ENCODE measurements around the gene MIEF1. TPM values are rescaled to one million over a fixed set of nuclear protein-coding genes. Genes with fewer than 3 reads are reported as not detected.
A peak's percentile ranks its signal among the peaks of the same experiment; 100 is the strongest.

MIEF1 gene
- total RNA-seq, 2 experiments from 2014 or later = 19.8 to 20.4 TPM

- Mint-ChIP-seq H3K27me3 (no peaks in the 10 kb centered on the region), H3K4me3 (no peak overlapping the region), H3K27ac (no peak overlapping the region), H3K9me3 (no peaks in the 10 kb centered on the region), H3K36me3 (ENCODE audit: low read depth) (no peaks in the 10 kb centered on the region), H3K4me1 (ENCODE audit: low read depth) (peaks cover 18% of the 10 kb centered on the region)
- Histone ChIP-seq H3K27ac (ENCODE audit: low read depth in 1 of 2, low read length in 2 of 2) (no peak overlapping the region), H3K4me1 (ENCODE audit: insufficient read depth, low read length) (peaks cover 21% of the 10 kb centered on the region), H3K36me3 (ENCODE audit: insufficient read depth, low read length) (no peaks in the 10 kb centered on the region), H3K9me3 (ENCODE audit: control insufficient read depth in 1 of 2, insufficient read depth in 1 of 2, low read length in 2 of 2) (no peaks in the 10 kb centered on the region), H3K4me3 (ENCODE audit: low read length) (no peak overlapping the region), H3K27me3 (ENCODE audit: control insufficient read depth in 1 of 2, insufficient read depth in 2 of 2, low read length in 2 of 2) (no peaks in the 10 kb centered on the region)
- peak; percentile 21 for ATAC-seq (ENCODE audit: poor library complexity)
- intact Hi-C loops (cut with DNase I, micrococcal nuclease) = no loop called here
- ChIA-PET POLR2A (no interaction called here), CTCF (no interaction called here)
- no peak for TF ChIP-seq CTCF (IDR thresholded peaks at IDR 0.05)
- peak in 3 of 14 experiments; percentile 12 to 34 (median 16) for DNase-seq
Observed at GRCh38 chr22:39471381-39472141, 30.5 kb upstream of the MIEF1 start.

- ChIA-PET POLR2A (interaction anchor here (0.6 kb wide), 1 partner anchor 67 kb away, joined by 3 read pairs; no protein-coding TSS in a partner anchor), CTCF (no interaction called here)
- no peaks in the 10 kb centered on the region for H3K27me3 ChIP-seq (ENCODE audit: control insufficient read depth in 1 of 2, insufficient read depth in 2 of 2, low read length in 2 of 2)
- peaks cover 18% of the 10 kb centered on the region for H3K4me1 Mint-ChIP-seq (ENCODE audit: low read depth)
- peaks cover 21% of the 10 kb centered on the region for H3K4me1 ChIP-seq (ENCODE audit: insufficient read depth, low read length)
- intact Hi-C loops (cut with DNase I, micrococcal nuclease) = no loop called here
- H3K4me3 ChIP-seq (ENCODE audit: low read length) = no peak overlapping the region
- no peak overlapping the region for H3K27ac ChIP-seq (ENCODE audit: low read depth in 1 of 2, low read length in 2 of 2)
- no peaks in the 10 kb centered on the region for H3K36me3 Mint-ChIP-seq (ENCODE audit: low read depth)
- H3K36me3 ChIP-seq (ENCODE audit: insufficient read depth, low read length) = no peaks in the 10 kb centered on the region
- ATAC-seq (ENCODE audit: poor library complexity) (no peak), DNase-seq (no peak)
- no peak overlapping the region for H3K4me3 Mint-ChIP-seq
- H3K9me3 ChIP-seq (ENCODE audit: control insufficient read depth in 1 of 2, insufficient read depth in 1 of 2, low read length in 2 of 2) = no peaks in the 10 kb centered on the region
- TF ChIP-seq CTCF (IDR thresholded peaks at IDR 0.05) = no peak
- H3K27ac Mint-ChIP-seq = no peak overlapping the region
- no peaks in the 10 kb centered on the region for H3K9me3 Mint-ChIP-seq
- H3K27me3 Mint-ChIP-seq = no peaks in the 10 kb centered on the region
Observed at GRCh38 chr22:39472570-39473556, 29.2 kb upstream of the MIEF1 start.

- H3K9me3 ChIP-seq (ENCODE audit: control insufficient read depth in 1 of 2, insufficient read depth in 1 of 2, low read length in 2 of 2) = no peaks in the 10 kb centered on the region
- TF ChIP-seq CTCF (IDR thresholded peaks at IDR 0.05) = no peak
- no peak overlapping the region for H3K4me3 Mint-ChIP-seq
- H3K27me3 ChIP-seq (ENCODE audit: control insufficient read depth in 1 of 2, insufficient read depth in 2 of 2, low read length in 2 of 2) = no peaks in the 10 kb centered on the region
- H3K27ac Mint-ChIP-seq = no peak overlapping the region
- H3K36me3 Mint-ChIP-seq (ENCODE audit: low read depth) = no peaks in the 10 kb centered on the region
- DNase-seq = no peak
- no peaks in the 10 kb centered on the region for H3K36me3 ChIP-seq (ENCODE audit: insufficient read depth, low read length)
- intact Hi-C loops (cut with DNase I, micrococcal nuclease) = no loop called here
- CTCF ChIA-PET = no interaction called here
- no peaks in the 10 kb centered on the region for H3K9me3 Mint-ChIP-seq
- POLR2A ChIA-PET = interaction anchor here (0.6 kb wide), 1 partner anchor 68 kb away, joined by 3 read pairs; no protein-coding TSS in a partner anchor
- peaks cover 18% of the 10 kb centered on the region for H3K4me1 Mint-ChIP-seq (ENCODE audit: low read depth)
- H3K4me1 ChIP-seq (ENCODE audit: insufficient read depth, low read length) = peaks cover 21% of the 10 kb centered on the region
- no peaks in the 10 kb centered on the region for H3K27me3 Mint-ChIP-seq
- no peak for ATAC-seq (ENCODE audit: poor library complexity)
- H3K4me3 ChIP-seq (ENCODE audit: low read length) = no peak overlapping the region
- H3K27ac ChIP-seq (ENCODE audit: low read depth in 1 of 2, low read length in 2 of 2) = no peak overlapping the region
Observed at GRCh38 chr22:39473851-39474250, 28.2 kb upstream of the MIEF1 start.
